OCI-LY7 (cell line): ENCODE results near the gene S100A2. TPM values are rescaled to one million over a fixed set of nuclear protein-coding genes. Genes with fewer than 3 reads are reported as not detected.

ENCODE experiments used
- BruUV-seq: library from RNA; stranded (reverse); fragments of 400-500 nt; replicated peaks from 2 replicates; lab custom pipeline; 2021; lab: Mats Ljungman, UMichigan
- CTCF ChIA-PET: fragments of 300-600 bp; sonication (Branson Sonifier 250); formaldehyde crosslinking; loops from one replicate; lab custom pipeline; 2022; ENCODE audit warnings: antibody characterized with exemption; ENCODE audit not compliant: unreplicated experiment; lab: Charles Lee
- POLR2A ChIA-PET: fragments of 300-600 bp; sonication (Branson Sonifier 250); formaldehyde crosslinking; loops from one replicate; lab custom pipeline; 2022; ENCODE audit warnings: antibody characterized with exemption; lab: Charles Lee
- DNase-seq: peaks from one replicate; pipeline ENCODE4 v3.0.0-alpha.2; 2015; ENCODE audit warnings: low spot score
- H2AFZ ChIP-seq: fragments of 200-600 bp; sonication (generic), shearing (Covaris generic); 2 replicates; pipeline ENCODE4 v1.6.1; 2014; ENCODE audit warnings: mild to moderate bottlenecking, antibody characterized with exemption, low read length, moderate library complexity
- H3K27ac ChIP-seq: fragments of 200-600 bp; sonication (generic); 2 replicates; pipeline ENCODE4 v1.5.1; 2014; ENCODE audit warnings: mixed run types, low read depth, mild to moderate bottlenecking, moderate library complexity, low read length, inconsistent platforms; ENCODE audit not compliant: poor library complexity, severe bottlenecking
- H3K36me3 ChIP-seq: fragments of 200-600 bp; sonication (generic); 2 replicates; pipeline ENCODE4 v1.6.1; 2014; ENCODE audit warnings: mild to moderate bottlenecking, antibody characterized with exemption, low read length, moderate library complexity, mixed read lengths; ENCODE audit not compliant: insufficient read depth
- H3K4me1 ChIP-seq: fragments of 200-600 bp; sonication (generic); 2 replicates; pipeline ENCODE4 v1.5.1; 2014; ENCODE audit warnings: mild to moderate bottlenecking, low read length; ENCODE audit not compliant: insufficient read depth, poor library complexity, severe bottlenecking
- H3K4me2 ChIP-seq: fragments of 200-600 bp; sonication (generic); 2 replicates; pipeline ENCODE4 v1.6.1; 2014; ENCODE audit warnings: mild to moderate bottlenecking, low read length
- H3K4me3 ChIP-seq: fragments of 200-600 bp; sonication (generic); 2 replicates; pipeline ENCODE4 v1.5.1; 2014; ENCODE audit warnings: mild to moderate bottlenecking, low read depth, low read length; ENCODE audit not compliant: poor library complexity, severe bottlenecking
- H3K79me2 ChIP-seq: fragments of 200-600 bp; sonication (generic); 2 replicates; pipeline ENCODE4 v1.6.1; 2016; ENCODE audit warnings: low read depth, mild to moderate bottlenecking, low read length, moderate library complexity, mixed read lengths; ENCODE audit not compliant: insufficient read depth
- H3K9me2 ChIP-seq: fragments of 200-600 bp; sonication (generic); 2 replicates; pipeline ENCODE4 v1.6.1; 2016; ENCODE audit warnings: mild to moderate bottlenecking, low read length, mixed read lengths; ENCODE audit not compliant: insufficient read depth
- H3K9me3 ChIP-seq: fragments of 200-600 bp; sonication (generic); 2 replicates; pipeline ENCODE4 v1.6.1; 2014; ENCODE audit warnings: mild to moderate bottlenecking, mixed run types, low read length, mixed read lengths
- H4K20me1 ChIP-seq: fragments of 200-600 bp; sonication (generic); 2 replicates; pipeline ENCODE4 v1.6.1; 2014; ENCODE audit warnings: mild to moderate bottlenecking, antibody characterized with exemption, low read length, moderate library complexity, mixed read lengths; ENCODE audit not compliant: insufficient read depth
- EZH2phosphoT487 ChIP-seq: fragments of 200-600 bp; sonication (generic); IDR thresholded peaks from 2 replicates; pipeline ENCODE4 v1.6.1; 2018; ENCODE audit warnings: low read depth, borderline replicate concordance, mild to moderate bottlenecking, mixed run types, antibody characterized with exemption, low read length, moderate library complexity, mixed read lengths
- intact Hi-C: fragments of 100-400 bp; cut with micrococcal nuclease; formaldehyde crosslinking; loops from one replicate; pipeline ENCODE4 v1.10.0; 2022; ENCODE audit not compliant: unreplicated experiment
- total RNA-seq, 2 experiments: library from RNA; depleted of rRNA in 1 of 2; stranded (reverse); fragments of >200 nt in 1 of 2; shearing (Covaris generic) in 1 of 2; gene quantifications; 2 replicates each; pipeline ENCODE4 v1.2.3, GENCODE V29; 2014 to 2022
- TF ChIP-seq, protein P1 (sequence below): fragments of 200-600 bp; sonication (generic); conservative IDR thresholded peaks from 2 replicates; pipeline ENCODE4 v1.5.1; 2014; ENCODE audit warnings: mild to moderate bottlenecking, antibody characterized with exemption, low read length, moderate library complexity, mixed read lengths

Gene S100A2
- total RNA-seq, 2 experiments from 2014 or later, result 1.4 TPM; not detected in 1

DNA sequence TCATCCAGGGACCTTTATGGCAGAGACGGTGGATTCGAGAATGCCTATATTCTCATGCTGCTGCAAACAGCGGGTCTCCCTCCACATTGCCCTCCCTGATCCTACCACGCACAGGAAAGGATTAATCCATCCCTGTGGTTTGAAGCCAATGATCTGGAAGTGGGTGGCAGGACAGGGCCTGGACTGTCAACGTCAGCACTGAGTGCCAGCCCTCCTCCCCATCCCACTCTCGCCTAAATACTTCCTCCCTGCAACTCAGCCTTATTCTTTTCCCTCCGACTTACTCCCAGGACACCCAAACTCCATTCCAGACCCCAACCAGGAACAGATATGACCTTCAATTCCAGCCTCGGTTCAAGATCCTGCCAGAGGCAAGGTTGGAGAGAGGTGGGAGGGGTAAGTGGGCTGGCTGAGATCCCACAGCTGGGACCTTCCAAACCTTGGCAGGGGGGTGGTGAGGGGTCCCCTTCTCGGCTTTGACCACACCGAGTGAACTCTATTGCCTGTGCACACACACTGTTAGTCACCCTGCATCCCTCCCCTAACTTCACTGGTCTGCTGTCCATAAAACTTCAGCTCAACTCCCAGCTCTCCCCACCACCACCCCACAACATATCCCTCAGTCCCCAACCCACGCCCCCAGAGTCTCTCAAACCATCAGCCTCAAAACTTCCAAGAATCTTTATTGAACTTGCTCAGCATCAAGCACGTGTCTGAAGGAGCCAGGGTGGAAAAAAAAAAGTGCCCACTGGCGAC is 22.5 kb downstream of the S100A2 start:
- no peaks in the 10 kb centered on the region for H3K36me3 ChIP-seq
- H3K4me2 ChIP-seq, result no peak overlapping the region
- no peaks in the 10 kb centered on the region for H3K9me3 ChIP-seq
- H3K9me2 ChIP-seq, result no peaks in the 10 kb centered on the region
- H3K4me1 ChIP-seq, result peaks cover 16% of the 10 kb centered on the region
- no peaks in the 10 kb centered on the region for H3K79me2 ChIP-seq
- POLR2A ChIA-PET, result no interaction called here
- H4K20me1 ChIP-seq, result no peaks in the 10 kb centered on the region
- CTCF ChIA-PET, result no interaction called here
- TF ChIP-seq, protein P1, sequence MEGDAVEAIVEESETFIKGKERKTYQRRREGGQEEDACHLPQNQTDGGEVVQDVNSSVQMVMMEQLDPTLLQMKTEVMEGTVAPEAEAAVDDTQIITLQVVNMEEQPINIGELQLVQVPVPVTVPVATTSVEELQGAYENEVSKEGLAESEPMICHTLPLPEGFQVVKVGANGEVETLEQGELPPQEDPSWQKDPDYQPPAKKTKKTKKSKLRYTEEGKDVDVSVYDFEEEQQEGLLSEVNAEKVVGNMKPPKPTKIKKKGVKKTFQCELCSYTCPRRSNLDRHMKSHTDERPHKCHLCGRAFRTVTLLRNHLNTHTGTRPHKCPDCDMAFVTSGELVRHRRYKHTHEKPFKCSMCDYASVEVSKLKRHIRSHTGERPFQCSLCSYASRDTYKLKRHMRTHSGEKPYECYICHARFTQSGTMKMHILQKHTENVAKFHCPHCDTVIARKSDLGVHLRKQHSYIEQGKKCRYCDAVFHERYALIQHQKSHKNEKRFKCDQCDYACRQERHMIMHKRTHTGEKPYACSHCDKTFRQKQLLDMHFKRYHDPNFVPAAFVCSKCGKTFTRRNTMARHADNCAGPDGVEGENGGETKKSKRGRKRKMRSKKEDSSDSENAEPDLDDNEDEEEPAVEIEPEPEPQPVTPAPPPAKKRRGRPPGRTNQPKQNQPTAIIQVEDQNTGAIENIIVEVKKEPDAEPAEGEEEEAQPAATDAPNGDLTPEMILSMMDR, result no peak
- no peak for TF ChIP-seq EZH2phosphoT487
- H2AFZ ChIP-seq, result no peak overlapping the region
- H3K4me3 ChIP-seq, result no peak overlapping the region
- intact Hi-C loops, result no loop called here
- H3K27ac ChIP-seq, result no peak overlapping the region
- DNase-seq, result no peak
- BruUV-seq, result no TSS peak

DNA sequence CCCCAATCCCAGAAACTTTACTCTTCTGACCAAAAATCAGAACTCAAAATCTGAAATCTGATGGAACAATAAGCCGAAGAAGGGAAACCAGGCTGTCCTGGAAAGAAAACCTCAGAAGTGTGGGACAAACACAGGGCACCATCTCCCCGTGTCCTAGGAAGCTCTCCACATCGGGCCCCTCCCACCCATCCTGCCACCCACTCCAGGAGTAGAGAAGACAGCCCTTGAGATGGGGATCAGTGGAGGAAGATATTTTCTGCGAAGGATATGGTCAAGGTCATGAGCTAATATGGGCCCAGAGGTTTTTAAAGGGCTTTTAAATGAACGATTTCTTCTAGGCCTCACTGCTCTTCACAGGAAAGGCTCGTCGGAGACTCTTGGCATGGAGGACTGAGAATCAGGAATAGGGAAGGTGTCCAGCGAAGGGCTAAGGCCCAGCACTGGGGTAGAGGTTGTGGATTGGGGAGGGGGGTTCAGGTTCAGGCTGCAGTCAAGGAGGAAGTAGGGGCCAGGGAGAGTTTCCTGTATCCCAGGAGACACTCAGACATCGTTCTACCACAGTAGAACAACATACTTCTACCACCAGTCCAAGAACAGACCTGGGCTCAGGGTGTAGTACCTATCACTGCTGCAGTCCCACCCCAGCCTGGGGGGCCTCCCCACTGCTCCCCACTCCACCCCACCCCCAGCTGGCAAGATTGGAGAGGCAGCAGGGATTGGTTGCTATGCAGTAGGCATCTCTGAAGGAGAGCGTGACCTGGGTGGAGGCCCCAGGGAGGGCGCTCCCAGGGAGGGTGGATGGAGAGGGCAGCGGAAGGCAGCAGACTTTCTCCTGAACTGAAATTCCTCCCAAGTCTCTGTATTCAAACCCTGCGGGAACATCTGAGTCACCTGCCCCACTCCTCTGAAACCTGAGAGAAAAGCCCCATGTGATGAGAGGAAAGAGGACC is 23.7 kb downstream of the S100A2 start:
- no peak overlapping the region for H2AFZ ChIP-seq
- POLR2A ChIA-PET, result no interaction called here

More for the DNA sequence above, 23.7 kb downstream of the S100A2 start:
- TF ChIP-seq, protein P1, result no peak
- TF ChIP-seq EZH2phosphoT487, result no peak
- H3K9me3 ChIP-seq, result no peaks in the 10 kb centered on the region
- CTCF ChIA-PET, result no interaction called here
- H3K36me3 ChIP-seq, result no peaks in the 10 kb centered on the region
- peaks cover 16% of the 10 kb centered on the region for H3K4me1 ChIP-seq
- no peak overlapping the region for H3K4me2 ChIP-seq
- H3K9me2 ChIP-seq, result no peaks in the 10 kb centered on the region
- H3K27ac ChIP-seq, result no peak overlapping the region
- no TSS peak for BruUV-seq
- DNase-seq, result no peak
- H3K79me2 ChIP-seq, result no peaks in the 10 kb centered on the region
- no peak overlapping the region for H3K4me3 ChIP-seq
- intact Hi-C loops, result no loop called here
- no peaks in the 10 kb centered on the region for H4K20me1 ChIP-seq
